ENCODE measurements around the gene CHGA.

- TF ChIP-seq, protein P1, sequence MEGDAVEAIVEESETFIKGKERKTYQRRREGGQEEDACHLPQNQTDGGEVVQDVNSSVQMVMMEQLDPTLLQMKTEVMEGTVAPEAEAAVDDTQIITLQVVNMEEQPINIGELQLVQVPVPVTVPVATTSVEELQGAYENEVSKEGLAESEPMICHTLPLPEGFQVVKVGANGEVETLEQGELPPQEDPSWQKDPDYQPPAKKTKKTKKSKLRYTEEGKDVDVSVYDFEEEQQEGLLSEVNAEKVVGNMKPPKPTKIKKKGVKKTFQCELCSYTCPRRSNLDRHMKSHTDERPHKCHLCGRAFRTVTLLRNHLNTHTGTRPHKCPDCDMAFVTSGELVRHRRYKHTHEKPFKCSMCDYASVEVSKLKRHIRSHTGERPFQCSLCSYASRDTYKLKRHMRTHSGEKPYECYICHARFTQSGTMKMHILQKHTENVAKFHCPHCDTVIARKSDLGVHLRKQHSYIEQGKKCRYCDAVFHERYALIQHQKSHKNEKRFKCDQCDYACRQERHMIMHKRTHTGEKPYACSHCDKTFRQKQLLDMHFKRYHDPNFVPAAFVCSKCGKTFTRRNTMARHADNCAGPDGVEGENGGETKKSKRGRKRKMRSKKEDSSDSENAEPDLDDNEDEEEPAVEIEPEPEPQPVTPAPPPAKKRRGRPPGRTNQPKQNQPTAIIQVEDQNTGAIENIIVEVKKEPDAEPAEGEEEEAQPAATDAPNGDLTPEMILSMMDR (IDR thresholded peaks at IDR 0.05) = no peak
- no peak for TF ChIP-seq POLR2A (IDR thresholded peaks at IDR 0.05)
- no peak for TF ChIP-seq POLR2AphosphoS5 (IDR thresholded peaks at IDR 0.05)
Measured at GRCh38 chr14:92928961-92929688, 6.2 kb downstream of the CHGA start.
